Erythroblast (primary cell): ENCODE results near the gene NPIPA8.
"Not testable (repeated sequence)": the region's sequence is repeated elsewhere in the genome, so short reads cannot be mapped to it uniquely, and the experiment has no call there.

Experiments
- DNase-seq, 2 experiments: peaks; one replicate each; lab custom pipeline; 2025; lab: John Stamatoyannopoulos, UW

The NPIPA8 gene

DNA sequence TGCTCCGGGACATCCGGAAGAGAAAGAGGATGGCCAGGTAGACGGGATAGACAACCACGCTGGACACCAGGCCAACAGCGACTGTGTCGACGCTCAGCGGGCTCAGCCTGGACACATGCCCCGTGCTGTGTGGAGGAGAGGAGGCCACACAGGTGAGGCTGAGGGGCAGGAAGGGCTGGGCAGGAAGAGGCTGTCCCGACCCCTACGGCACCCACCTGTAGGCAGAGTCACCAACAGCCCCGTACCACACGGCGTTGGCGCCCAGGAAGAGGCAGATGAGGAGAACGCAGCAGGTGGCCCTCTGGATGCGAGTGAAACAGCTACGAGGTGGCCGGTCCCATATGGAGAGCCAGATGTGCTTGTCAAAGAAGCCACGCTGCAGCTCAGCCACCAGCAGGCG, at the start of gene NPIPA8:
Gene NPIPA8, minus strand, starts transcription at position 101 of the 400 bp plus-strand sequence. CDS start 4,074 bp downstream, outside the sequence.
- not testable (repeated sequence) for DNase-seq

DNA sequence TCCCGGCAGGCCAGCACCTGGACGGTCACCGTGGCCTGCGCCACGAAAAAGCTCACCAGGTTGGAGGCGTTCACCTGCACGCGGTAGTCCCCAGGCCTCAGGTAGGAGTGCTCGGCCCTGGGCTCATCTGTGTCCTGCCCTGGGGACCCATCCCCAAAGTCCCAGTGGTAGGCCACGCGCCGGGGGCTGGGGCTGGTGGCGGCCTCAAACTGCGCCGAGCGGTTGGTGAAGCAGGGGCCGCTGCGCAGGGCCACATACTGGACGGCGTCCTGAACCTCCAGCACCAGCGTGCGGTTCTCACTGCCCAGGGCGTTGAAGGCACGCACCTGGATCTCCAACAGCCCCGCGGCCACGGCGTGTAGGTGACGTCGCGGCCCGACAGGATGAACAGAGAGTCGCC, 48.7 kb upstream of the NPIPA8 start:
- not testable (repeated sequence) for DNase-seq

DNA sequence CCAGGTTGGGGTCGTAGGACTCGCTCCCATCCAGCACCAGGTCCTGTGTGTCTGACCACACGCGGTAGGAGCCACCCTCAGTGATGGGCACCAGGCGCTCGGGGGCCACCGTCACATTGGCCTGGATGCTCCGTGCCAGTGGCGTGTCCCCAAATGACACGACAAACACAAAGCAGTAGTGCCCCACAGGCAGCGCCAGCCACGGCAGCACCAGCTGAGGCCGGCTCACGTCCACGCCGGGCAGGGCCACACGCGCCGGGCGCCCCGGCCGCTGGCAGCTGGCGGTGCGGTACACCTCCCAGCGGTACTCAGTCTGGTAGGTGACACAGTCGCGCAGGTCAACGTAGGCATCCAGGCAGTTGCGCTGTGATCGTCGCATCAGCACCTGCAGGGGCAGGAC, 48.3 kb upstream of the NPIPA8 start:
- DNase-seq, result not testable (repeated sequence)

DNA sequence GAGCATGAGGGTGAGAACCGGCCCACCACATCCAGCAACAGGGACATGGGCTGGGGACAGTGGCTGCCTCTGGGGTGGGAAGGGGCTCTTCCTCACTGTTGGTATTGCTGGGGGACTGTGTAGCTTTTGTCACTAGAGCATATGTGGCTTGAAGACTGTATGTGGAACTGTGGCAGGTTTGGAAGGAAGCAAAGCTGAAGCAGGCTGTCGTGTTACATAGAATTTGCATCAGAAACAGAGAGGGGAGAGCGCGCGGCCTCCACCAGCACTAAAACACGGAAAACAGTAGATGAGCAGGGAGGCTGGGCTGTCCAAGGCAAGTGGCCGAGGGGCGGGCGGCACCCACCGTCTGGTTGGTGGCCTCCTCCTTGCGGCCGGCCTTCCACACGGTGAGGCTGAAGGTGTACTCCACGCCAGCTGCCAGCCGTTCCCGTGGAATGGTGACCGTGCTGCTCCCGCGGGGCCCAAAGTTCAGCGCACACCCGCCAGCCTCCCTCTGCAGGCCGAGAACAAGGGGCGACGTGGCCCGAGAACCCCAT, 47.6 kb upstream of the NPIPA8 start:
- not testable (repeated sequence) for DNase-seq

DNA sequence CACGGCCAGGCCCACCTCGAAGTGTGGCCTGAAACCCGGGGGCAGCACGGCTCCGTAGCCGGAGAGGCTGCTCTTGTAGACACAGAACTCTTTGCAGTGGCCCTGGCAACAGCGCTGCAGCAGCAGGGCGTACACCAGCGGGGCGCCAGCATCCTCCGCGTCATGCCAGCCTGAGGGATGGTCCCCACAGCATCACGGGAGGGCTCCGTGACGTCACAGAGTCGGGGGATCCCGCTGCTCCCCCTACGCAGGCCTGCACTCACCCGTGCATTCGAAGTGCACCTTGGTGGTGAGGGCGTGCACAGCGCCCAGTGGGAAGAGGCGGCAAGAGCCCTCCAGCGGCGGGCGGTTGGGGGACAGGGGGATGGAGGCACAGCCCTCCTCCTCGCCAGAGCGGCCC, 46.2 kb upstream of the NPIPA8 start:
- not testable (repeated sequence) for DNase-seq

DNA sequence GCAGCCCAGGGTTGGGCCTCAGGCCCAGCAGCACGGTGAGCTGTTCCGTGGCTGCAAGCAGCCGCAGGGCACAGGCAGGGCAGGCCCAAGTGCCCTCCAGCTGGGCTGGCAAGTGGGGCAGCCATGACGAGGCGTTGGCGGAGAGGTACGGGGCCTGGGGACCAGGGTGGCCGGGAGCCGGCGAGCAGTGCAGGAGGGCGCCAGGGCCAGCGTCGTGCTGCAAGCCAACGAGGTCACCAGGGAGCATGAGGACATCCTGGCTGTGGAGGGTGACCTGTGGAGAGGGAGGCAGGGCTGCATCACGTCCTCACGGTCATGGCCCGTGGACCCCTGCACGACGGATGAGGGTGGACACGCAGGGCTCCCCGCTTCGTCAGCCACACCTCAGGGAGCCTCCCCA, 11.2 kb upstream of the NPIPA8 start:
- not testable (repeated sequence) for DNase-seq

DNA sequence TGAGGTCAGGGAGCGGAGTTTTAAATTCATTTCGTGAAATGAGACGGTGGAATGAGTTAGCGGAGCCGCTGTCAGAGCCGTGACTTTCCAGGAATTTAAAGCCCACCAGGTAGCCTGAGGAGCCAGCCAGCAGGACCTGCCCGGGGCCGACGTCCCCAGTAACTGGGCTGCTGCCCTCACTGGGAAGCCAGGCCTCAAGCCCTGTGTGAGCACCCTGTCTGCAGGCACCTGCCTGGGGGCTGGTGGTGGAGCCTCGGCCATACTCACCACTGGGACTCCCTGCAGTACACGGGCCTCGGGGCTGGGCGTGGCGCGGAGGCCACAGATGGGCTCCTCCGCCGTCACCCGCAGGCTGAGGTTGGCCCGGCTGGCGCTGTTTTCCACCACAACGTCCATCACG, 10.5 kb upstream of the NPIPA8 start:
- DNase-seq, result not testable (repeated sequence)

DNA sequence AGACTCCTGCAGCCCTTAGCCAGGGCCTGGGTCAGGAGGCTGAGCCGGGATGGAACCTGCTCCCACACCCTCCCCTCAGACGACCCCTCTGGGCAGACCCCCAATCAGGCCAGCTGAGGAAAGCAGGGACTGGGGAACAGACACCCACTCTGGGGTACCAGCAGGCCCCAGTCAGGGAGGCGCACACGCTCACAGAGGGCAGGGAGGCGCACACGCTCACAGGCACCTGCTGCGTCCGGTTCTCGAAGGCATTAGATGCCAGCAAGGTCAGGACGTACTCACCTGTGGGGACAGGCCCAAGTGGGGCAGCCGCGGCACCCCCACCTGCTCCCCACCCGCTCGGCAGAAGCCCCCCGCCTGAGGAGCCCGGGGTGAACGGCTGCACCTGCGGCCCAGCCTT, 8.1 kb upstream of the NPIPA8 start:
- DNase-seq, result not testable (repeated sequence)

DNA sequence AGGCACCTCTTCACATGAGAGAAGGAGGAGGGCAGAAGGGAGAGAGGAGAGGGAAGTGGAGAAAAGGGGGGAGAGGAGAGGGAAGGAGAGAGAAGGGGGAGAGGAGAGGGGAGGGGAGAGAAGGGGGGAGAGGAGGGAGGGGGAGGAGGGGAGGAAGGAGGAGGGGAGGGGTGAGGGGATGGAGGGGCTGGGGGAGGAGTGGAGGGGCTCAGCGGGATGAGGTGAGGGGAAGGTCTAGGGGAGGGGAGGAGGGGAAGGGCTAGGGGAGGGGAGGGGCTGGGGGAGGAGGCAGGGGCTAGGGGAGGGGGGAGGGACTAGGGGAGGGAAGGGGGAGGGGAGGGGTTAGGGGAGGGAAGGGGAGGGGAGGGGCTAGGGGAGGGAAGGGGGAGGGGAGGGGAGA, 5.5 kb upstream of the NPIPA8 start:
- DNase-seq, result not testable (repeated sequence)

DNA sequence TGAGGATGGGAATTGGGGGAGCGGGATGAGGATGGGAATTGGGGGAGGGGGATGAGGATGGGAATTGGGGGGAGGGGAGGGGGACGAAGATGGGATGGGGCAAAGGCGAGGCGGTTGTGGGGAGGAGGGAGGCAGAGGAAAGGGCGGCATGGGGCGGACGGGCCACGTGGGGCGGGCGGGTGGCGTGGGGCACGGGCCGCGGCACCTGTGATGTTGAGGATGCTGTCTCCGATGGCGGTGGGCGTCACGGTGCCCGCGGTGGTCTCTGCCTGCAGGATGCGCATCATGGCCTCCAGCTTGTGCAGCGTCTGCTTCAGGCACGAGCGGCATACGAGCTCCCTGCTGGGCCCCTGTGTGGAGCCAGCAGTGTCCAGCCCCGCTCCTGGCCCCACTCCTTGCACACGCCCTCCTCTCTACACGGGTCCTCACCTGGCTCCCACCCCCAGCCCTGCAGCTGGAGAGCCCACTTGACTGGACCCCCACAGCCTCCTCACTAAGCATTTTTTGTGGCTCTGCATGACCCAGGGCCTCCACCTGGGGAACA, 5.0 kb upstream of the NPIPA8 start:
- DNase-seq, result not testable (repeated sequence)

DNA sequence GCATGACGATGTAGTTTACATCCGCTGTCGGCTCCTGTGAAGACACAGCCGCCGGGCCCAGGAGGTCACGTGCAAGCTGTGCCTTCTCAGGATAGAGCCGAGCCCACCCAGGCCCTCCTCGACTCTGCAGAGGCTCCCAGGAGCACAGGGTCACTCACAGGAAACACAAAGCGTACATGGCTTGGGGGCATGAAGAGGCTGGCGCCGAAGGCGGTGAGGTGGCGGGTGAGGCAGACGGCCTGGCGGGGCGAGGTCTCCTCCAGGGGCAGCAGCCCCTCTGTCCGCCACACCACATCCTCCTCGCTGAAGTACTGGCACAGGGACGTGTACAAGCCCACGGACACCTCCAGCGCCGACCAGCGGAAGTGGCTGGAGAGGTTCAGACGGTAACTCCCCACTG, 2.7 kb upstream of the NPIPA8 start:
- not testable (repeated sequence) for DNase-seq

DNA sequence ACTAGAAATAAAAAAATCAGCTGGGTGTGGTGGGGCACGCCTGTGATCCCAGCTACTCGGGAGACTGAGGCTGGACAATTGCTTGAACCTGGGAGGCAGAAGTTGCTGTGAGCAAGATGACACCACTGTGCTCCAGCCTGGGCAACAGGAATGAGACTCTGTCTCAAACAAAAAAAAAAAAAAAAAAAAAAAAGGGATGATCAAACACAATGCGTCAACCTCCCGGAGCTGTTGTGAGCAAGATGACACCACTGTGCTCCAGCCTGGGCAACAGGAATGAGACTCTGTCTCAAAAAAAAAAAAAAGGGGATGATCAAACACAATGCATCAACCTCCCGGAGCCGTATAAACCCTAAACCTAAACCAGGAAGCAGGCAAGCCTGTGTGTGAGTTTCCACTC, 24.7 kb downstream of the NPIPA8 start:
- DNase-seq, result not testable (repeated sequence)

DNA sequence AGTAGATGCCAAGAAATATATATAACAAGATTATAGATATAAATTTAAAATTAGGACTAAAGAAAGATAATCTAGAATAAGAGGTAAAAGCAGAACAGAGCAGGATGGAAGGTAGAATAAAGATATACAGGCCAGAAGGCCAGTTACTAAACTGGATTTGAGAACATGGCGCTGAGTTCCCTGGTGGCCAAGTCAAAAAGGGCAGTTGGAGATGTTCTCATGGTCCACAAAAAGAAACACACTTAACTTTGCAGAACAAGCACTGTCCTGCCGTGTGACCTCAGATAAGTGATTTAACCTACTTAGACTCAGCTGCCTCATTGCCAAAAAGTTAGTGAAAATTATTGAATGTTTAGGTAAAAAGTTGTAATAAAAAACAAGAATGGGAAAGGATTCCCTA, 27.4 kb downstream of the NPIPA8 start:
- not testable (repeated sequence) for DNase-seq

DNA sequence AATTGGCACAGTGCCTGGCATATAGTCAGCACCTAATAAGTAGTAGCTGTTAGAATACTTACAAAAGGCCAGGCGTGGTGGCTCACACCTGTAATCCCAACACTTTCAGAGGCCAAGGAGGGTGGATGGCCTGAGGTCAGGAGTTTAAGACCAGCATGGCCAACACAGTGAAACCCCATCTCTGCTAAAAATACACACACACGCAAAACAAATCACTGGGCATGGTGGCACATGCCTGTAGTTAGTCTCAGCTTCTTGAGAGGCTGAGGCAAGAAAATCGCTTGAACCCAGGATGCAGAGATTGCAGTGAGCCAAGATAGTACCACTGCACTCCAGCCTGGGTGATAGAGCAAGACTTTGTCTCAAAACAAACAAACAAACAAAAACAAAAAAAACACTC, 29.3 kb downstream of the NPIPA8 start:
- DNase-seq, result not testable (repeated sequence)

DNA sequence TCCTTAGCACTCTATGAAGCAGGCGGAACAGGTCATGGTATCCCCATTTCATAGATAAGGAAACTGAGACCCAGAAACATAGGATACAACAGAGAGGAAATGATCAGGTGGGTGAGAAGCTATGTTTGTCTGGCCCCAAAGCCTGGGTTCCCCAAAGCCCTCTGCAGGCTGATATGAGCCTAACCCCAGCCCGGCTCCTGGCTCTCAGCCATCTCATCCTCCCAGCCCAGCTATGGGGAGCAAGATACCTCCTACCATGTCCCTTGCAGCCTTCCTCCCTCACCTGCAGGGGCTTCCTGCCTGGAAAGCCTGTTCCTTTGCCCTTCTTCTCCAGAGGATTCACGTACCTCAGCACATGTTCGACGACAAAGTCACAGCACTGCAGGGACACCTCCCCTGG, 30.5 kb downstream of the NPIPA8 start:
- DNase-seq, result not testable (repeated sequence)

DNA sequence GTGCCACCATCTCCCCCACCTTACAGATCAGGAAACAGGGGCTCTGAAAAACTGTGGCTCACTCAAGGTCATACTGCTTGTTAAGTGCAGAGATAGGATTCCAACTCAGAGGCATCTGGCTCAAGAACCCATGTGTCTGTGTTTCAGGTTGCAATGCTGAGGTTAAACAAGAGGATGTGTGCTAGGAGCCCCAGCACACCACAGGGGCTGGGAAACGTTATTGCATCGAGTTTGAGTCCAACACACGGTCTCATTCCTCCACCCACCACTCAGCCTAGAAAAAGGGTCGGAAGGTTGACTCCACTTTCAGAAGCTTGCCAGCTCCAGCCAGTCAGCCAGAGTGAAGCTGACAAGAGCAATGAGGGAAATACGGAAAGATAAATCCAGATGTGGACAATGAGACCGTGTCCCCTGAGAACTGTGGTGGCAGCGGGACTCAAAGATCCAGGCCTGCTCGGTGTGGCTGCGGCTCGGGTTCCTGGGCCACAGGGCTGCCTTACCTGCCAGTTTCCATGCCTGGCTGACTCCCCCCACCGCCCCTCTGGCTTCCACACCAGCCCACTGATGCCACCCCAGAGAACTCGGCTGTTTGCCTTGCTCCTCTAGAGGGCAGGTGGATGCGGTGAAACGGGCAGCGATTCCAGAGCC, 33.4 kb downstream of the NPIPA8 start:
- DNase-seq, result not testable (repeated sequence)

DNA sequence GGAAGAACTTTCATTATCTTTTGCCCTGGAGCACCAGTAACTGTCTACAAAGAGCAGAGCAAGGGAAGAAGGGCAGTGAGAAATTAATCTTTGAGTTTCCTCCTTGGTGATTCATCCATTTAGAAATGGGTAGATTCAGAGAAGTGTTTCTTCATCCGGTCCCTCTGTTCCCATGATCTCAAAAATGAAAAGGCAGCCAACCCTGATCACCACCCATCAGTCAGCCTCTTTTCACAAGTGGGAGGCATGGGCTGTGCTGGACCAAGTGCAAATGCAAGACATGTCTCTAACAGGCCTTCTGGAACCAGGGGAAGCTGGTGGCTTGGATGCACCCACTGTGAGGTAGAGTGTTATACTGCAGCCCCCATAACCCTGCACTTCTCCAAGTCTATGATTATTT, 38.8 kb downstream of the NPIPA8 start:
- not testable (repeated sequence) for DNase-seq

DNA sequence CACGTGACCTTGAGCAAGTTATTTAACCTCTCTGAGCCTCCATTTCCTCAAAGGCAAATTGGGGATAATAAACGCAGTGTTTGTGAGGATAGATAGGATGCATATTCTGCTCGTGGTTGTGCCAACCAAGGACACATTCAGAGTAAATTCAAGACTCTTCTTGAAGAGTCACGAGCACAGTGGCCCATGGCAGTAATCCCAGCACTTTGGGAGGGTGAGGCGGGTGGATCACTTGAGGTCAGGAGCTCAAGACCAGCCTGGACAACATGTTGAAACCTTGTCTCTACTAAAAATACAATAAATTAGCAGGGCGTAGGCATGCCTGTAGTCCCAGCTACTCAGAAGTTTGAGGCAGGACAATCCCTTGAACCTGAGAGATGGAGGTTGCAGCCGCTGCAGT, 39.6 kb downstream of the NPIPA8 start:
- not testable (repeated sequence) for DNase-seq

DNA sequence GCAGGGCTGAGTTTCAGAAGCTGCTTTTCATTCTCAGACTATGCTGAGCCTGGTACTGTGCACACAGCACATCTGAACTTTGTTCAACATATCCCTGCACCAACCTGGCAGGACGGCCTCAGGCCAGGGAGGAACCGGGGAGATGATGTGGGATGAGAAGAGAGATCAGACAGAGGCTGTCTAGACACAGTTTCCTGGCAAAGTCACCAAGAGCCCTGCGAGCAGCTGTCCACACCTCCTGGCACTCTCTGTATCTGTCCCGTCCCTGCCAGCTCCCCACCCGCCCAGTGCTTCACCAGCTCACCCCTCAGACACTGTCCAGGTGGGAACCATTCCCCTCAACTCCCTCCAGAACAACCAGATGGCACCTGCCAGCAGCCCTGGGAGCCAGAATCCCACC, 42.2 kb downstream of the NPIPA8 start:
- not testable (repeated sequence) for DNase-seq

DNA sequence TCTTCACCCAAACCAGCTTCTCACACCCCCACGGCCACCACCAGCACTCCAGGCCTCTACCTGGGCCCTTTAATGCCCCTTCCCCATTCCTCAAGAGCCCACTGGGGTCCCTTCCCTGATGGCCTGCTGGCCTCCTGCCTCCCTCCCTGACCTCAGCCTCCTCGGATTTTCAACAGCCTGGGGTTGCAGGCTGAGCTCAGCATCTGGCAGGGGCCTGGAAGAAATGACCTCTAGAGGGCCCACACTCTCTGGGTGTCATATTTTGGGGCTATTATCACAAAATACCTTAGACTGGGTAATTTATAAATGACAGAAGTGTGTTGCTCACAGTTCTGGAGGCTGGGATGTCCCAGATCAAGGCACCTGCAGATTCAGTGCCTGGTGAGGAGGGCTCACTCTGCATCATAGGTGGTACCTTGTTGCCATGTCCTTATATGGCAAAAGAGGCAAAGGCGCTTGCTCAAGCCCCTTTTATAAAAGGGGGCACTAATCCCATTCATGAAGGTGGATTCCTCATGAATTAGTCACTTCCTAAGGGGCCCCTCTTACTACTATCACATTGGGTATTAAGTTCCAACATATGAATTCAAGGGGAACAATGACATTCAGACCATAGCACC, 43.1 kb downstream of the NPIPA8 start:
- not testable (repeated sequence) for DNase-seq

DNA sequence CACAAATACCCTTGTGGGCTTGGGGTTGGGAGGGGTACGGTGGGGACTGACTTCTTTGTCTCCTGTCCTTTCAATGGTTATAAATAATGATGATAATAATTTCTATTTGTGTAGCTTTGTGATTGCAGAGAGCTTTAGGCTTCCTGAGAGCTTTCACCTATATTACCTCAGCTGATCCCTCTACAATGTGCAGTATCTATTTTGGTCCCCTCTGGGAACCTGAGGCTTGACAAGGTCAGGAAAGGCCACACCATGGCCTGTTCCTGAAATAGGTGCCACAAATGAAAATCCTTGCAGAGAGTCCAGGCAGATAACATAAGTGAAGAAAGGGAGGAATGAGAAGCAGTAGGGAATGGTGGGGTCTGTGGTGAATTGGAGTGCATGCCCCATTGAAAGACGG, 45.6 kb downstream of the NPIPA8 start:
- DNase-seq, result not testable (repeated sequence)

DNA sequence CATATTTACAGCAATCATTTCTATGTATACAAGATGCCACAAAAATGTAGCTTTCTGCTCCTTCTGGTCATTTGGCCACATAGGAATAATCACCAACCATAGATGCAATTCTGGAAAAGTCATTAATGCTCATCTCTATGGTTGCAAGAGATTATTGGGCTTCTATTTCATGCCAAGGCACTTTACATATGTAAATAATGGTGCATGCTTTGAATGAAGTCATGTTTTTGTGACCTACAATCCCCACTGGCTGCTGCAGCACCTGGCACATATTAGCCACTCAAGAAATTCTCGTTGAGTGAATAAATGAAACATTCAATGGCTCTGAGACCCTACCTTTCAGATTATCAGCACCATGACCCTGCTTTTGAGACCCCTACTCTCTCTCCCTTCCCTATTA, 50.2 kb downstream of the NPIPA8 start:
- DNase-seq, result not testable (repeated sequence)

DNA sequence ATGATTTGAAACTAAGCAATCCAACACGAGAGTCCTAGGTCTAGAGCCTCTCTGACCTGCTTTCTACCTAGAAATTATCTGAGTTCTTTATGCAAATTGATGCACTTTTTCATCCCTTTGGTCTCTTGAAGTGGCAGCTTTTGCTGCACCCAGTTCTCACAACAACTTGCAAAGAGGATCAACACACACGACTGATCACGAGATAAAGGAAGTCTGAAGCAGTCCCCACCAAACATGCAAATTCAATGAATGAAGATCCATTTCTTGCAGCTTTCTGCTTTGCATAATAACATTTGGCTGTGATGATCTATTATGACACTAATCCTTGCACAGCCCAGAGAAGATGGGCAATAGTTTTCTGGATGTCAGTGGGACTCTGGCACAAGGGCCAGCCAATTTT, 56.2 kb downstream of the NPIPA8 start:
- not testable (repeated sequence) for DNase-seq
